Measurements from ENCODE around the gene FBN3. TPM values are rescaled to one million over a fixed set of nuclear protein-coding genes. Genes with fewer than 3 reads are reported as not detected.
"Not testable (repeated sequence)": the region's sequence is repeated elsewhere in the genome, so short reads cannot be mapped to it uniquely, and the experiment has no call there.

Gene FBN3
- total RNA-seq, 1 donor from 2014 or later, result under 0.01 TPM

GRCh38 chr19:8057545-8058270 is 91.7 kb downstream of the FBN3 start:
- DNase-seq (ENCODE audit: low spot score), result no peak

GRCh38 chr19:8056533-8056932 is 92.9 kb downstream of the FBN3 start:
- DNase-seq (ENCODE audit: low spot score), result no peak

- DNase-seq (ENCODE audit: low spot score), result no peak
Measured at GRCh38 chr19:8054169-8054568, 95.2 kb downstream of the FBN3 start.

GRCh38 chr19:8052464-8052859 is 96.9 kb downstream of the FBN3 start, which contains the start of gene CCL25:
Gene CCL25, plus strand, starts transcription at chr19:8052760. Its CDS starts 290 bp downstream, at chr19:8053050.
- no peak for DNase-seq (ENCODE audit: low spot score)

- DNase-seq (ENCODE audit: low spot score), result peak; percentile 69
Measured at GRCh38 chr19:8050274-8051096, 98.9 kb downstream of the FBN3 start.

- DNase-seq (ENCODE audit: low spot score), result no peak
Measured at GRCh38 chr19:8046569-8047165, 102.7 kb downstream of the FBN3 start.

GRCh38 chr19:8045872-8046568 is 103.4 kb downstream of the FBN3 start:
- no peak for DNase-seq (ENCODE audit: low spot score)

GRCh38 chr19:8044018-8044417 is 105.4 kb downstream of the FBN3 start:
- DNase-seq (ENCODE audit: low spot score), result no peak

GRCh38 chr19:8042900-8043299 is 106.5 kb downstream of the FBN3 start:
- DNase-seq (ENCODE audit: low spot score), result no peak

- no peak for DNase-seq (ENCODE audit: low spot score)
Measured at GRCh38 chr19:8041531-8041931, 107.9 kb downstream of the FBN3 start.

- DNase-seq (ENCODE audit: low spot score), result no peak
Measured at GRCh38 chr19:8039231-8039630, 110.2 kb downstream of the FBN3 start.

- no peak for DNase-seq (ENCODE audit: low spot score)
Measured at GRCh38 chr19:8038815-8039214, 110.6 kb downstream of the FBN3 start.

GRCh38 chr19:8036434-8037099 is 112.8 kb downstream of the FBN3 start:
- no peak for DNase-seq (ENCODE audit: low spot score)

- DNase-seq (ENCODE audit: low spot score), result no peak
Measured at GRCh38 chr19:8034178-8034525, 115.2 kb downstream of the FBN3 start.

- peak; percentile 52 for DNase-seq (ENCODE audit: low spot score)
Measured at GRCh38 chr19:8033287-8034177, 115.9 kb downstream of the FBN3 start.

GRCh38 chr19:8030960-8031359 is 118.4 kb downstream of the FBN3 start:
- no peak for DNase-seq (ENCODE audit: low spot score)

- no peak for DNase-seq (ENCODE audit: low spot score)
Measured at GRCh38 chr19:8028951-8029491, 120.4 kb downstream of the FBN3 start.

GRCh38 chr19:8025316-8025715 is 124.1 kb downstream of the FBN3 start:
- DNase-seq (ENCODE audit: low spot score), result no peak

GRCh38 chr19:8024256-8024655 is 125.1 kb downstream of the FBN3 start:
- DNase-seq (ENCODE audit: low spot score), result not testable (repeated sequence)

GRCh38 chr19:8023371-8023770 is 126.0 kb downstream of the FBN3 start:
- no peak for DNase-seq (ENCODE audit: low spot score)

Data from umbilical cord (tissue), 2 donors.